Fibroblast of skin of back (primary cell): Measurements from ENCODE around the gene MRTFA.
"Not testable (repeated sequence)": the region's sequence is repeated elsewhere in the genome, so short reads cannot be mapped to it uniquely, and the experiment has no call there.

Experiments
- DNase-seq: peaks from one replicate; pipeline ENCODE4 v3.0.0-alpha.2; 2013

The MRTFA gene

GRCh38 chr22:40659166-40659565 is 22.6 kb upstream of the MRTFA start:
- DNase-seq = no peak

GRCh38 chr22:40656651-40657050 is 20.1 kb upstream of the MRTFA start:
- DNase-seq = not testable (repeated sequence)

GRCh38 chr22:40655941-40656340 is 19.4 kb upstream of the MRTFA start:
- not testable (repeated sequence) for DNase-seq

GRCh38 chr22:40654522-40655167 is 18.1 kb upstream of the MRTFA start:
- peak; percentile 65 for DNase-seq

- DNase-seq = no peak
Observed at GRCh38 chr22:40653361-40653760, 16.8 kb upstream of the MRTFA start.

GRCh38 chr22:40651563-40652501 is 15.3 kb upstream of the MRTFA start:
- DNase-seq = peak; percentile 99

- no peak for DNase-seq
Observed at GRCh38 chr22:40651057-40651456, 14.5 kb upstream of the MRTFA start.

GRCh38 chr22:40648386-40648785 is 11.9 kb upstream of the MRTFA start:
- no peak for DNase-seq

- no peak for DNase-seq
Observed at GRCh38 chr22:40645579-40646197, 9.2 kb upstream of the MRTFA start.

- no peak for DNase-seq
Observed at GRCh38 chr22:40642316-40642715, 5.8 kb upstream of the MRTFA start.

GRCh38 chr22:40641269-40641668 is 4.8 kb upstream of the MRTFA start:
- DNase-seq = no peak

GRCh38 chr22:40638261-40638660 is 1.7 kb upstream of the MRTFA start:
- no peak for DNase-seq

- no peak for DNase-seq
Observed at GRCh38 chr22:40637183-40638150, 948 bp upstream of the MRTFA start.

GRCh38 chr22:40635940-40636379 is 559 bp downstream of the MRTFA start:
- DNase-seq = no peak

GRCh38 chr22:40635043-40635939 is 1.2 kb downstream of the MRTFA start:
- DNase-seq = peak; percentile 79

GRCh38 chr22:40634119-40634903 is 2.2 kb downstream of the MRTFA start:
- no peak for DNase-seq

- DNase-seq = no peak
Observed at GRCh38 chr22:40633036-40633435, 3.5 kb downstream of the MRTFA start.

- DNase-seq = no peak
Observed at GRCh38 chr22:40631925-40632324, 4.6 kb downstream of the MRTFA start.

GRCh38 chr22:40628354-40629042 is 8.0 kb downstream of the MRTFA start:
- no peak for DNase-seq

- DNase-seq = no peak
Observed at GRCh38 chr22:40627612-40628011, 8.9 kb downstream of the MRTFA start.
